ENCODE results near the gene PEX14. TPM values are rescaled to one million over a fixed set of nuclear protein-coding genes. Genes with fewer than 3 reads are reported as not detected.

Gene PEX14
- total RNA-seq, 1 donor from 2014 or later = 22.7 TPM

- Mint-ChIP-seq H3K4me3 (no peak overlapping the region), H3K27me3 (ENCODE audit: insufficient read depth) (peaks cover 5% of the 10 kb centered on the region), H3K36me3 (ENCODE audit: low read depth) (no peaks in the 10 kb centered on the region), H3K9me3 (no peaks in the 10 kb centered on the region), H3K4me1 (ENCODE audit: low read depth) (no peaks in the 10 kb centered on the region), H3K27ac (no peak overlapping the region)
- no peak for DNase-seq (ENCODE audit: low spot score)
- intact Hi-C loops (cut with micrococcal nuclease) = no loop called here
Measured at GRCh38 chr1:10637400-10637799, 162.7 kb downstream of the PEX14 start.

- Mint-ChIP-seq H3K4me3 (no peak overlapping the region), H3K27me3 (ENCODE audit: insufficient read depth) (peaks cover 5% of the 10 kb centered on the region), H3K4me1 (ENCODE audit: low read depth) (no peaks in the 10 kb centered on the region), H3K36me3 (ENCODE audit: low read depth) (no peaks in the 10 kb centered on the region), H3K27ac (no peak overlapping the region), H3K9me3 (no peaks in the 10 kb centered on the region)
- DNase-seq (ENCODE audit: low spot score) = no peak
- intact Hi-C loops (cut with micrococcal nuclease) = no loop called here
Measured at GRCh38 chr1:10637834-10638558, 163.2 kb downstream of the PEX14 start.

DNA sequence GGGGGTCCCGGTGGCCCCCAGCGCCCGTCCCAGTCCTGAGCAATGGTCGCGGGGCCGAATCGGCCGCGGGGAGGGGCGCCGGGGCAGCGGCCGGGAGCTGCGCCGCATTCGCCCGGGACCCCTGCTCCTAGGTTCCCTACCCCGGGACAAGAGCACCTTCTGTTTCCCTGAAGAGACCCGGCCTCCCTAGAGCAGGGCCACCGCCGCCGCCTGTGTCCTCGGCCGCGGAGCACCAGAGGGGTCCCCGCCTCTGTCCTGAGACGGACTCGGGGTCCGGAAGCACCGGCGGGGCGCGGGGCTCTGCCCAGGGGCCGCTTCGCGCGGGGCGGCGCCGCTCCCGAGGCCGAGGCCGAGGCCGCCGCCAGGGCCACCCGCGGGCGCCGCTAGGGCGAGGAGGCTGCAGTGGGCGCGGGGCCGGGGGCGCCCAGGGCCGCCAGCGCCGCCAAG lies 163.8 kb downstream of the PEX14 start:
- H3K27ac Mint-ChIP-seq = no peak overlapping the region
- intact Hi-C loops (cut with micrococcal nuclease) = no loop called here
- peaks cover 5% of the 10 kb centered on the region for H3K27me3 Mint-ChIP-seq (ENCODE audit: insufficient read depth)
- DNase-seq (ENCODE audit: low spot score) = no peak
- H3K4me1 Mint-ChIP-seq (ENCODE audit: low read depth) = no peaks in the 10 kb centered on the region
- H3K36me3 Mint-ChIP-seq (ENCODE audit: low read depth) = no peaks in the 10 kb centered on the region
- H3K4me3 Mint-ChIP-seq = no peak overlapping the region
- no peaks in the 10 kb centered on the region for H3K9me3 Mint-ChIP-seq

- no peak overlapping the region for H3K27ac Mint-ChIP-seq
- H3K4me1 Mint-ChIP-seq (ENCODE audit: low read depth) = no peaks in the 10 kb centered on the region
- H3K9me3 Mint-ChIP-seq = no peaks in the 10 kb centered on the region
- peaks cover 5% of the 10 kb centered on the region for H3K27me3 Mint-ChIP-seq (ENCODE audit: insufficient read depth)
- intact Hi-C loops (cut with micrococcal nuclease) = no loop called here
- no peak overlapping the region for H3K4me3 Mint-ChIP-seq
- DNase-seq (ENCODE audit: low spot score) = no peak
- H3K36me3 Mint-ChIP-seq (ENCODE audit: low read depth) = no peaks in the 10 kb centered on the region
Measured at GRCh38 chr1:10639011-10639774, 164.4 kb downstream of the PEX14 start.

DNA sequence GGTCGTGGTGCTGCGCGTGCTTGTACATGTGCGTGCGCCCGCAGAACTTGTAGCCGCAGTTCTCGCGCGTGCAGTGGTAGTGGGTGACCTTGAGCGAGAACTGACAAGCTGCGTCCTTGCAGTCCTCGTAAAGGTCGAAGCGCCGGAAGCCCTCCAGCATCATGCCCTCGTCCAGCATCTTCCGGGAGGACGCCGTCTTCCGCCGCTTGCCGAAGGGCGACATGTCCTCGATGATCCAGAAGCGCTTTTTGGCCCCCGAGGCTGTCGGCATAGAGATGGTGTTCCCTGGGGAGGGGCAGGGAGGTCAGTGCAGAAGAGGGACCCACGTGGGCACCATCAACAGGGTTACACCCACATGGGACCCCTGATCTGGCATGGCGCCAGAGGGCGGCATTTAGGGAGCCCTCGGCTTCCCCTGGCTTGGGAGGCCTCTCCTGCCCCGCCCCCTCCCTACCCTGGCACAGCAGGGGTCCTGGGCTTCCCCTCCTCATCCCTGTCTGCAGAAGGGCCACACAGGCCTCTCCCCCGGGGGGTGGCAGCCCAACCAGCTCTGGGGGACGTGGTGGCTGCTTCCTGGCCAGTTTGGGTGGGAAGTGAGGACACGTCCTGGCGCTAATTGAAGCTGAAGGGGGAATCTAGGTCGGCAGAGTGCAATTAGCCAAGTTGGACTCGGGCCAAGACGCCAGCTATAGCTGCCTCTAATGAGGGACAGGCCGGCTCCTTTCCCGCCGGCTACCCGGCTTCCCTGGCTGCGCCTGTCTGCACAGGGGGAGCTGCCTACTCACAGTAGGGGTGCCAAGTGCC lies 165.2 kb downstream of the PEX14 start:
- Mint-ChIP-seq H3K4me3 (no peak overlapping the region), H3K27ac (no peak overlapping the region), H3K4me1 (ENCODE audit: low read depth) (no peaks in the 10 kb centered on the region), H3K27me3 (ENCODE audit: insufficient read depth) (peaks cover 5% of the 10 kb centered on the region), H3K9me3 (no peaks in the 10 kb centered on the region), H3K36me3 (ENCODE audit: low read depth) (no peaks in the 10 kb centered on the region)
- intact Hi-C loops (cut with micrococcal nuclease) = no loop called here
- DNase-seq (ENCODE audit: low spot score) = no peak

- H3K9me3 Mint-ChIP-seq = no peaks in the 10 kb centered on the region
- peaks cover 5% of the 10 kb centered on the region for H3K27me3 Mint-ChIP-seq (ENCODE audit: insufficient read depth)
- intact Hi-C loops (cut with micrococcal nuclease) = no loop called here
- no peaks in the 10 kb centered on the region for H3K4me1 Mint-ChIP-seq (ENCODE audit: low read depth)
- H3K36me3 Mint-ChIP-seq (ENCODE audit: low read depth) = no peaks in the 10 kb centered on the region
- H3K27ac Mint-ChIP-seq = no peak overlapping the region
- DNase-seq (ENCODE audit: low spot score) = no peak
- no peak overlapping the region for H3K4me3 Mint-ChIP-seq
Measured at GRCh38 chr1:10640843-10641553, 166.2 kb downstream of the PEX14 start.

DNA sequence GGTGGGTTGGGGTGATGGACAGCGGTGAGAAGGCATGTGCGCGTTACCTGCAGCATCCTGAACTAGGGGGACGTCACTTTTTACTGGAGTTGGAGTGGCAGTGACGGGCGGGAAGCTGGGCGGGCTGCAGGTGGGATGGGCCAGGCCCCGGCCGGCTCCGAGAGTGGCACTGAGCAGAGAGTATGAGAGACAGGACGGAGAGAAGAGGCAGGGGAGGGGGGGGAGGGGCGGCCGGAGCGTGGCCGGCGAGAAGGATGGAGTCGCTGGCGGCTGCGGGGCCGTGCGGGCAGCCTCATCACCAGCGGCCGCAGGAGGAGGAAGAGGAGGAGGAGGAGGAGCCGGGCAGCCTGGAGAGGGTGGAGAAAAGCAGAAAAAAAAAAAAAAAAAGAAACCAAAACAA lies 167.2 kb downstream of the PEX14 start:
- Mint-ChIP-seq H3K4me1 (ENCODE audit: low read depth) (no peaks in the 10 kb centered on the region), H3K4me3 (no peak overlapping the region), H3K36me3 (ENCODE audit: low read depth) (no peaks in the 10 kb centered on the region), H3K27ac (no peak overlapping the region), H3K27me3 (ENCODE audit: insufficient read depth) (peaks cover 5% of the 10 kb centered on the region), H3K9me3 (no peaks in the 10 kb centered on the region)
- DNase-seq (ENCODE audit: low spot score) = no peak
- intact Hi-C loops (cut with micrococcal nuclease) = no loop called here

- no peak for DNase-seq (ENCODE audit: low spot score)
- intact Hi-C loops (cut with micrococcal nuclease) = no loop called here
- Mint-ChIP-seq H3K4me1 (ENCODE audit: low read depth) (no peaks in the 10 kb centered on the region), H3K36me3 (ENCODE audit: low read depth) (no peaks in the 10 kb centered on the region), H3K9me3 (no peaks in the 10 kb centered on the region), H3K27ac (no peak overlapping the region), H3K4me3 (no peak overlapping the region), H3K27me3 (ENCODE audit: insufficient read depth) (peaks cover 5% of the 10 kb centered on the region)
Measured at GRCh38 chr1:10642403-10643080, 167.8 kb downstream of the PEX14 start.

- no peaks in the 10 kb centered on the region for H3K27me3 Mint-ChIP-seq (ENCODE audit: insufficient read depth)
- H3K36me3 Mint-ChIP-seq (ENCODE audit: low read depth) = no peaks in the 10 kb centered on the region
- H3K9me3 Mint-ChIP-seq = no peaks in the 10 kb centered on the region
- no peaks in the 10 kb centered on the region for H3K4me1 Mint-ChIP-seq (ENCODE audit: low read depth)
- H3K4me3 Mint-ChIP-seq = no peak overlapping the region
- DNase-seq (ENCODE audit: low spot score) = no peak
- H3K27ac Mint-ChIP-seq = no peak overlapping the region
- intact Hi-C loops (cut with micrococcal nuclease) = no loop called here
Measured at GRCh38 chr1:10643607-10644306, 169.0 kb downstream of the PEX14 start.

GRCh38 chr1:10644307-10645128 lies 169.8 kb downstream of the PEX14 start:
- Mint-ChIP-seq H3K36me3 (ENCODE audit: low read depth) (no peaks in the 10 kb centered on the region), H3K4me3 (no peak overlapping the region), H3K4me1 (ENCODE audit: low read depth) (no peaks in the 10 kb centered on the region), H3K27ac (no peak overlapping the region), H3K9me3 (no peaks in the 10 kb centered on the region), H3K27me3 (ENCODE audit: insufficient read depth) (no peaks in the 10 kb centered on the region)
- no peak for DNase-seq (ENCODE audit: low spot score)
- intact Hi-C loops (cut with micrococcal nuclease) = no loop called here

GRCh38 chr1:10646347-10646861 lies 171.7 kb downstream of the PEX14 start:
- H3K27ac Mint-ChIP-seq = no peak overlapping the region
- no peaks in the 10 kb centered on the region for H3K4me1 Mint-ChIP-seq (ENCODE audit: low read depth)
- H3K36me3 Mint-ChIP-seq (ENCODE audit: low read depth) = no peaks in the 10 kb centered on the region
- no peak overlapping the region for H3K4me3 Mint-ChIP-seq
- H3K27me3 Mint-ChIP-seq (ENCODE audit: insufficient read depth) = no peaks in the 10 kb centered on the region
- no peaks in the 10 kb centered on the region for H3K9me3 Mint-ChIP-seq
- intact Hi-C loops (cut with micrococcal nuclease) = no loop called here
- DNase-seq (ENCODE audit: low spot score) = no peak

All from activated T-helper 1 cell treated with anti-CD3 and anti-CD28 coated beads, Interleukin-12 subunit alpha, Interleukin-12 subunit beta, Interleukin-2, Interleukin-4 antibody, amounts not matched to agents 30 ng/mL and 10 ng/mL and 1 ng/mL, durations not matched to agents 14 hours and 24 hours and 36 hours (primary cell).